WTC11 (cell line): ENCODE measurements around the gene DYNC1LI2. TPM values are rescaled to one million over a fixed set of nuclear protein-coding genes. Genes with fewer than 3 reads are reported as not detected.
A peak's percentile ranks its signal among the peaks of the same experiment; 100 is the strongest.

Experiments used
- ATAC-seq: fragments of 200-7000 bp; cut with Tn5 transposase; 2 replicates; pipeline ENCODE4 v1.10.0; 2021; ENCODE audit warnings: mild to moderate bottlenecking, moderate library complexity
- CTCF ChIA-PET: fragments of 300-600 bp; sonication (Branson Sonifier 250); formaldehyde crosslinking; loops from one replicate; lab custom pipeline; 2021; ENCODE audit warnings: antibody characterized with exemption; lab: Charles Lee
- POLR2A ChIA-PET: fragments of 350-600 bp; sonication (Branson Sonifier 250); formaldehyde crosslinking; loops from one replicate; lab custom pipeline; 2021; ENCODE audit warnings: antibody characterized with exemption; lab: Charles Lee
- DNase-seq: peaks from one replicate; pipeline ENCODE4 v3.0.0; 2021; ENCODE audit warnings: low spot score
- H3K27ac Mint-ChIP-seq: 2 replicates; pipeline ENCODE4 v1.8.0; 2021; ENCODE audit warnings: mixed read lengths
- H3K27me3 Mint-ChIP-seq: 2 replicates; pipeline ENCODE4 v1.8.0; 2021; ENCODE audit warnings: low read depth, mild to moderate bottlenecking, moderate library complexity, mixed read lengths
- H3K36me3 Mint-ChIP-seq: 2 replicates; pipeline ENCODE4 v1.8.0; 2021; ENCODE audit warnings: mixed read lengths
- H3K4me1 Mint-ChIP-seq: 2 replicates; pipeline ENCODE4 v1.8.0; 2022; ENCODE audit warnings: mixed read lengths
- H3K4me3 Mint-ChIP-seq: 2 replicates; pipeline ENCODE4 v1.8.0; 2021; ENCODE audit warnings: mild to moderate bottlenecking, moderate library complexity, mixed read lengths
- H3K9me3 Mint-ChIP-seq: 2 replicates; pipeline ENCODE4 v1.8.0; 2021; ENCODE audit warnings: mixed read lengths
- E2F4 ChIP-seq: sonication (generic); formaldehyde crosslinking; IDR thresholded peaks from 2 replicates; pipeline ENCODE4 v1.8.1; 2022; ENCODE audit warnings: low read depth, mild to moderate bottlenecking, moderate library complexity, missing genetic modification reagents, borderline replicate concordance
- ELF4 ChIP-seq: sonication (generic); formaldehyde crosslinking; IDR thresholded peaks from 2 replicates; pipeline ENCODE4 v1.8.1; 2022; ENCODE audit warnings: low read depth, mild to moderate bottlenecking, moderate library complexity, missing genetic modification reagents
- KAT7 ChIP-seq: sonication (generic); formaldehyde crosslinking; IDR thresholded peaks from 2 replicates; pipeline ENCODE4 v1.8.1; 2023; ENCODE audit warnings: missing genetic modification reagents, mild to moderate bottlenecking, borderline replicate concordance
- TEAD1 ChIP-seq: sonication (generic); formaldehyde crosslinking; IDR thresholded peaks from 2 replicates; pipeline ENCODE4 v1.8.0; 2022; ENCODE audit warnings: mild to moderate bottlenecking, missing genetic modification reagents
- ZNF416 ChIP-seq: fragments of 250-450 bp; sonication (Bioruptor Pico); IDR thresholded peaks from 2 replicates; pipeline ENCODE4 v1.9.0; 2021; ENCODE audit warnings: mild to moderate bottlenecking, inconsistent platforms
- ZNF532 ChIP-seq: fragments of 250-450 bp; sonication (Bioruptor Pico); IDR thresholded peaks from 2 replicates; pipeline ENCODE4 v1.9.0; 2021; ENCODE audit warnings: mild to moderate bottlenecking, borderline replicate concordance
- total RNA-seq: library from RNA; stranded (reverse); gene quantifications from 3 replicates; pipeline ENCODE4 v1.2.3, GENCODE V29; 2021
- TF ChIP-seq, protein P1 (sequence below): sonication (generic); formaldehyde crosslinking; IDR thresholded peaks from 2 replicates; pipeline ENCODE4 v1.8.0; 2022; ENCODE audit warnings: mild to moderate bottlenecking, missing genetic modification reagents
- TF ChIP-seq, protein P2 (sequence below): sonication (generic); formaldehyde crosslinking; IDR thresholded peaks from 2 replicates; pipeline ENCODE4 v1.8.0; 2022; ENCODE audit warnings: mild to moderate bottlenecking, missing genetic modification reagents
- TF ChIP-seq, protein P3 (sequence below): fragments of 250-450 bp; sonication (Bioruptor Pico); IDR thresholded peaks from 2 replicates; pipeline ENCODE4 v2.1.2; 2022; ENCODE audit warnings: mild to moderate bottlenecking, moderate library complexity
- TF ChIP-seq, protein P4 (sequence below): sonication (generic); formaldehyde crosslinking; conservative IDR thresholded peaks from 2 replicates; pipeline ENCODE4 v1.8.1; 2023; ENCODE audit warnings: mild to moderate bottlenecking, low read depth, missing genetic modification reagents, moderate library complexity

DYNC1LI2 gene
- total RNA-seq, 1 experiment from 2014 or later = 89.8 TPM

DNA sequence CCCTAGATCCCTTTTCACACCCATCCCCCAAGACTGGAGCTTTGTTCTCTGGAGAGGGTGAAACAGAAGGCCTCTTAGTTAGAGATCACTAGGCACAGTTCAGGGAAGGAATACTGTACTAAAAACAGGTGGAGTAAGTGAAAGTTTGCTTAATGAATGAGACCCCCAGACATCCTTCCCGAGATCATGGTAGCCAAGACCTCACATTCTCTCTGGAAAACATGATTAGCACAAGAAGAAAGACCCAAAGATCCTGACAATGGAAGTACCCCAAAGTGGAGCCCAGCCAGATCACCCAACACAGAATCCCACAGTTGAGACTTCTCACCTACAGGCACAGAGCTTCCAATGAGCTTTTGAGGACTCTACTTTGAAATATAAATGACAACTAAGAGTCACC is 51.5 kb downstream of the DYNC1LI2 start (continued):
- TF ChIP-seq ZNF532 (no peak), ZNF416 (CRISPR knock-in tag) (no peak), ELF4 (CRISPR knock-in tag) (no peak)
- TF ChIP-seq, protein P1, sequence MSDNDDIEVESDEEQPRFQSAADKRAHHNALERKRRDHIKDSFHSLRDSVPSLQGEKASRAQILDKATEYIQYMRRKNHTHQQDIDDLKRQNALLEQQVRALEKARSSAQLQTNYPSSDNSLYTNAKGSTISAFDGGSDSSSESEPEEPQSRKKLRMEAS (CRISPR knock-in tag) = no peak
- TF ChIP-seq, all 79 proteins: peak for 0

- Mint-ChIP-seq H3K36me3 (no peaks in the 10 kb centered on the region), H3K27ac (no peak overlapping the region), H3K27me3 (peaks cover 9% of the 10 kb centered on the region), H3K9me3 (no peaks in the 10 kb centered on the region), H3K4me1 (peaks cover 33% of the 10 kb centered on the region), H3K4me3 (peak overlapping the region; percentile 77)
- POLR2A ChIA-PET = no interaction called here
- CTCF ChIA-PET = interaction anchor here (1.0 to 2.4 kb wide), 9 partner anchors 14 to 170 kb away, joined by 3 to 11 read pairs (median 5); partner anchors contain the start of gene NAE1
- ATAC-seq = no peak
- no peak for DNase-seq
- TF ChIP-seq, protein P2, sequence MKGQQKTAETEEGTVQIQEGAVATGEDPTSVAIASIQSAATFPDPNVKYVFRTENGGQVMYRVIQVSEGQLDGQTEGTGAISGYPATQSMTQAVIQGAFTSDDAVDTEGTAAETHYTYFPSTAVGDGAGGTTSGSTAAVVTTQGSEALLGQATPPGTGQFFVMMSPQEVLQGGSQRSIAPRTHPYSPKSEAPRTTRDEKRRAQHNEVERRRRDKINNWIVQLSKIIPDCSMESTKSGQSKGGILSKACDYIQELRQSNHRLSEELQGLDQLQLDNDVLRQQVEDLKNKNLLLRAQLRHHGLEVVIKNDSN (CRISPR knock-in tag) = no peak
- TF ChIP-seq KAT7 (CRISPR knock-in tag) = no peak
- TF ChIP-seq, protein P3, sequence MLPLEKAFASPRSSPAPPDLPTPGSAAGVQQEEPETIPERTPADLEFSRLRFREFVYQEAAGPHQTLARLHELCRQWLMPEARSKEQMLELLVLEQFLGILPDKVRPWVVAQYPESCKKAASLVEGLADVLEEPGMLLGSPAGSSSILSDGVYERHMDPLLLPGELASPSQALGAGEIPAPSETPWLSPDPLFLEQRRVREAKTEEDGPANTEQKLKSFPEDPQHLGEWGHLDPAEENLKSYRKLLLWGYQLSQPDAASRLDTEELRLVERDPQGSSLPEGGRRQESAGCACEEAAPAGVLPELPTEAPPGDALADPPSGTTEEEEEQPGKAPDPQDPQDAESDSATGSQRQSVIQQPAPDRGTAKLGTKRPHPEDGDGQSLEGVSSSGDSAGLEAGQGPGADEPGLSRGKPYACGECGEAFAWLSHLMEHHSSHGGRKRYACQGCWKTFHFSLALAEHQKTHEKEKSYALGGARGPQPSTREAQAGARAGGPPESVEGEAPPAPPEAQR = no peak
- no peak for TF ChIP-seq TEAD1 (CRISPR knock-in tag)
- TF ChIP-seq, protein P4, sequence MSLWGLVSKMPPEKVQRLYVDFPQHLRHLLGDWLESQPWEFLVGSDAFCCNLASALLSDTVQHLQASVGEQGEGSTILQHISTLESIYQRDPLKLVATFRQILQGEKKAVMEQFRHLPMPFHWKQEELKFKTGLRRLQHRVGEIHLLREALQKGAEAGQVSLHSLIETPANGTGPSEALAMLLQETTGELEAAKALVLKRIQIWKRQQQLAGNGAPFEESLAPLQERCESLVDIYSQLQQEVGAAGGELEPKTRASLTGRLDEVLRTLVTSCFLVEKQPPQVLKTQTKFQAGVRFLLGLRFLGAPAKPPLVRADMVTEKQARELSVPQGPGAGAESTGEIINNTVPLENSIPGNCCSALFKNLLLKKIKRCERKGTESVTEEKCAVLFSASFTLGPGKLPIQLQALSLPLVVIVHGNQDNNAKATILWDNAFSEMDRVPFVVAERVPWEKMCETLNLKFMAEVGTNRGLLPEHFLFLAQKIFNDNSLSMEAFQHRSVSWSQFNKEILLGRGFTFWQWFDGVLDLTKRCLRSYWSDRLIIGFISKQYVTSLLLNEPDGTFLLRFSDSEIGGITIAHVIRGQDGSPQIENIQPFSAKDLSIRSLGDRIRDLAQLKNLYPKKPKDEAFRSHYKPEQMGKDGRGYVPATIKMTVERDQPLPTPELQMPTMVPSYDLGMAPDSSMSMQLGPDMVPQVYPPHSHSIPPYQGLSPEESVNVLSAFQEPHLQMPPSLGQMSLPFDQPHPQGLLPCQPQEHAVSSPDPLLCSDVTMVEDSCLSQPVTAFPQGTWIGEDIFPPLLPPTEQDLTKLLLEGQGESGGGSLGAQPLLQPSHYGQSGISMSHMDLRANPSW (CRISPR knock-in tag) = no peak
- no peak for TF ChIP-seq E2F4
- no peak for TF ChIP-seq ZNF532
These were observed 53.4 kb downstream of the DYNC1LI2 start for GRCh38 chr16:66698046-66698445.
